Activated CD4-positive, alpha-beta T cell treated with anti-CD3 and anti-CD28 coated beads for 36 hours (primary cell): ENCODE results near the gene RAB40B. TPM values are rescaled to one million over a fixed set of nuclear protein-coding genes. Genes with fewer than 3 reads are reported as not detected.

Experiments used
- ATAC-seq: fragments of 200-7000 bp; cut with Tn5 transposase; one replicate; pipeline ENCODE4 v1.10.0; 2021; ENCODE audit warnings: mild to moderate bottlenecking, moderate library complexity
- CTCF ChIA-PET: fragments of 350-600 bp; sonication (Branson Sonifier 250); formaldehyde crosslinking; loops from one replicate; lab custom pipeline; 2021; ENCODE audit warnings: antibody characterized with exemption; lab: Charles Lee
- POLR2A ChIA-PET: fragments of 350-600 bp; sonication (Branson Sonifier 250); formaldehyde crosslinking; loops from one replicate; lab custom pipeline; 2021; ENCODE audit warnings: antibody characterized with exemption, inconsistent platforms; lab: Charles Lee
- DNase-seq: peaks from one replicate; pipeline ENCODE4 v3.0.0-alpha.2; 2020
- H3K27ac Mint-ChIP-seq: one replicate; pipeline ENCODE4 v1.8.0; 2021; ENCODE audit warnings: mixed read lengths
- H3K27me3 Mint-ChIP-seq: one replicate; pipeline ENCODE4 v1.8.0; 2021; ENCODE audit warnings: mixed read lengths
- H3K36me3 Mint-ChIP-seq: one replicate; pipeline ENCODE4 v1.8.0; 2021; ENCODE audit warnings: low read depth, mixed read lengths
- H3K4me1 Mint-ChIP-seq: one replicate; pipeline ENCODE4 v1.8.0; 2021; ENCODE audit warnings: mixed read lengths
- H3K4me3 Mint-ChIP-seq: one replicate; pipeline ENCODE4 v1.8.0; 2021; ENCODE audit warnings: mild to moderate bottlenecking, moderate library complexity, mixed read lengths
- H3K9me3 Mint-ChIP-seq: one replicate; pipeline ENCODE4 v1.8.0; 2021; ENCODE audit warnings: low read depth, mixed read lengths
- intact Hi-C, 2 experiments: fragments of 100-400 bp; cut with DNase I in 1 of 2; cut with micrococcal nuclease in 1 of 2; formaldehyde crosslinking; loops; one replicate each; pipeline versions ENCODE4 v1.14.2 to v1.15.1; 2022 to 2024; cut with DNase I, micrococcal nuclease
- total RNA-seq, 2 experiments: library from RNA; stranded (reverse); gene quantifications; one replicate each; pipeline ENCODE4 v1.2.3, GENCODE V29; 2021

Gene RAB40B
- total RNA-seq, 2 experiments from 2014 or later: 3.2 to 4.1 TPM

GRCh38 chr17:82619641-82620040 is 78.9 kb downstream of the RAB40B start:
- no peaks in the 10 kb centered on the region for H3K4me1 Mint-ChIP-seq
- no peak overlapping the region for H3K27ac Mint-ChIP-seq
- intact Hi-C loops: loop anchor here in 1 of 2 experiments (5.0 kb wide), 1 partner anchor 48 kb away; no protein-coding TSS in a partner anchor
- peaks cover 68% of the 10 kb centered on the region for H3K36me3 Mint-ChIP-seq
- no peaks in the 10 kb centered on the region for H3K9me3 Mint-ChIP-seq
- ChIA-PET POLR2A (interaction anchor here (0.7 kb wide), 2 partner anchors 50 to 126 kb away, joined by 3 to 4 read pairs; no protein-coding TSS in a partner anchor), CTCF (no interaction called here)
- ATAC-seq (no peak), DNase-seq (no peak)
- no peak overlapping the region for H3K4me3 Mint-ChIP-seq
- no peaks in the 10 kb centered on the region for H3K27me3 Mint-ChIP-seq

- H3K36me3 Mint-ChIP-seq: peaks cover 65% of the 10 kb centered on the region
- ChIA-PET POLR2A (interaction anchor here (0.7 kb wide), 1 partner anchor 49 kb away, joined by 4 read pairs; no protein-coding TSS in a partner anchor), CTCF (no interaction called here)
- H3K9me3 Mint-ChIP-seq: no peaks in the 10 kb centered on the region
- no peak overlapping the region for H3K27ac Mint-ChIP-seq
- DNase-seq (no peak), ATAC-seq (no peak)
- intact Hi-C loops: loop anchor here in 1 of 2 experiments (5.0 kb wide), 1 partner anchor 48 kb away; no protein-coding TSS in a partner anchor
- H3K4me3 Mint-ChIP-seq: no peak overlapping the region
- no peaks in the 10 kb centered on the region for H3K27me3 Mint-ChIP-seq
- H3K4me1 Mint-ChIP-seq: no peaks in the 10 kb centered on the region
Observed at GRCh38 chr17:82619211-82619610, 79.3 kb downstream of the RAB40B start.

GRCh38 chr17:82616021-82616711 is 82.3 kb downstream of the RAB40B start:
- ATAC-seq (no peak), DNase-seq (no peak)
- no peak overlapping the region for H3K4me3 Mint-ChIP-seq
- H3K36me3 Mint-ChIP-seq: peaks cover 52% of the 10 kb centered on the region
- POLR2A ChIA-PET: no interaction called here
- intact Hi-C loops: loop anchor here in 1 of 2 experiments (5.0 kb wide), 1 partner anchor 51 kb away; no protein-coding TSS in a partner anchor
- no peak overlapping the region for H3K27ac Mint-ChIP-seq
- H3K27me3 Mint-ChIP-seq: no peaks in the 10 kb centered on the region
- H3K4me1 Mint-ChIP-seq: no peaks in the 10 kb centered on the region
- CTCF ChIA-PET: interaction anchor here (0.6 to 1.1 kb wide), 2 partner anchors 12 to 295 kb away, joined by 3 read pairs; no protein-coding TSS in a partner anchor
- H3K9me3 Mint-ChIP-seq: no peaks in the 10 kb centered on the region

DNA sequence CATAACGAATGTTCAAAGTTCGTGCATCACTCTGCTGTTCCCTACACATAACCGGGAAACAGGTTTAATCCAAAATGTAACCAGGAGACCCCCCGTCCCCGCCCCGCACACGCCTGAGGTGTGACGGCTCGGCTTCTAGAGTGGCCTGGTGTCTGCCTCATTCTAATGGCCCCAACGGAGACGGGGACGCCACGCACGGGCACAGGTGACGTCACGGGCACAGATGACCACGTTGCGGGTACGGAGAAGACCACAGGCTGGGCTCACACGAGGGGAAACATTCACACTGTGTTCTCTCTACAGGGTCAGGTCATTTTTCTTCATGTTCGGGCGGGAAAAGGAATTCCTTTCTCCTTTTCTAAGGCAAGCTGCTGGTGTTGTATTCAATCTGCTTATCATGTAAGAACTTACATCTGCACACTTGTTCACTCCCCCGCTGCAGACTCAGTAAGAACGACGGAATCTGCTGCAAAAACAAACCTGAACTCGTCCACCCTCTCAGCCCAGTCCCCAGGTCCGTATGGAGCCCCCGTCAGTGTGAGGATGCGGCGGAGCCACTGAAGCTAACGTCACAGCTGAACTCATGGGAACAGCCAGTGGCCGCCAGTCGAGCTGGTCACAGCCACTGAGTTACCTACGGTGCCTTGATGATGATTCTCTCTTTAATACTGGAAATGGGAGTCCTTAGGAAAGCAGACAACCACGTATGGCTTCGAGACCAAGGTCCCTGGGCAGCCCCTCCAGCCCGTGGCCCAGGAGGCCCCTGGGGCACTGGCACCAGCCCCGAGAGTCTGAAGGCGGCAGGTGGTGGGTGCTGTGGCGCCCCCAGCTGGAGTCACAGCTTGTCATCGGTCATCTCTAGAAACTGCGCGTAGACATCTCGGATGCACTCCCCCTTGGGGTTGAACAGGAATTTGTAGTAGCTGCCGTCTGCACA is 83.1 kb downstream of the RAB40B start:
- H3K27me3 Mint-ChIP-seq: no peaks in the 10 kb centered on the region
- CTCF ChIA-PET: interaction anchor here (0.6 to 0.9 kb wide), 2 partner anchors 24 to 294 kb away, joined by 3 read pairs; no protein-coding TSS in a partner anchor
- POLR2A ChIA-PET: no interaction called here

GRCh38 chr17:82614095-82614631 is 84.3 kb downstream of the RAB40B start:
- H3K27me3 Mint-ChIP-seq: no peaks in the 10 kb centered on the region
- ChIA-PET POLR2A (no interaction called here), CTCF (interaction anchor here (0.9 kb wide), 1 partner anchor 23 kb away, joined by 3 read pairs; no protein-coding TSS in a partner anchor)
- no peak overlapping the region for H3K4me3 Mint-ChIP-seq
- H3K36me3 Mint-ChIP-seq: peaks cover 44% of the 10 kb centered on the region
- intact Hi-C loops: no loop called here
- H3K4me1 Mint-ChIP-seq: no peaks in the 10 kb centered on the region
- DNase-seq (no peak), ATAC-seq (no peak)
- H3K9me3 Mint-ChIP-seq: no peaks in the 10 kb centered on the region
- H3K27ac Mint-ChIP-seq: no peak overlapping the region

More for the DNA sequence above, 83.1 kb downstream of the RAB40B start:
- DNase-seq (no peak), ATAC-seq (peak; percentile 40)
- intact Hi-C loops: loop anchor here in 1 of 2 experiments (5.0 kb wide), 1 partner anchor 52 kb away; no protein-coding TSS in a partner anchor
- Mint-ChIP-seq H3K36me3 (peaks cover 44% of the 10 kb centered on the region), H3K4me3 (no peak overlapping the region), H3K4me1 (no peaks in the 10 kb centered on the region), H3K9me3 (no peaks in the 10 kb centered on the region), H3K27ac (no peak overlapping the region)

GRCh38 chr17:82613283-82614094 is 85.0 kb downstream of the RAB40B start:
- Mint-ChIP-seq H3K4me1 (no peaks in the 10 kb centered on the region), H3K4me3 (no peak overlapping the region), H3K27me3 (no peaks in the 10 kb centered on the region), H3K36me3 (peaks cover 42% of the 10 kb centered on the region), H3K27ac (no peak overlapping the region), H3K9me3 (no peaks in the 10 kb centered on the region)
- no peak for DNase-seq
- ATAC-seq: peak; percentile 38
- ChIA-PET POLR2A (no interaction called here), CTCF (interaction anchor here (0.7 kb wide), 1 partner anchor 22 kb away, joined by 3 read pairs; no protein-coding TSS in a partner anchor)
- intact Hi-C loops: loop anchor here in 1 of 2 experiments (2.0 kb wide), 1 partner anchor 19 kb away; no protein-coding TSS in a partner anchor

GRCh38 chr17:82611140-82612058 is 87.1 kb downstream of the RAB40B start:
- no peak overlapping the region for H3K27ac Mint-ChIP-seq
- no peak overlapping the region for H3K4me3 Mint-ChIP-seq
- H3K9me3 Mint-ChIP-seq: no peaks in the 10 kb centered on the region
- POLR2A ChIA-PET: interaction anchor here (0.6 kb wide), 1 partner anchor 473 kb away, joined by 4 read pairs; no protein-coding TSS in a partner anchor
- intact Hi-C loops: loop anchor here in 1 of 2 experiments (2.0 kb wide), 1 partner anchor 21 kb away; no protein-coding TSS in a partner anchor
- no peaks in the 10 kb centered on the region for H3K27me3 Mint-ChIP-seq
- CTCF ChIA-PET: no interaction called here
- peak; percentile 23 for ATAC-seq
- H3K36me3 Mint-ChIP-seq: peaks cover 35% of the 10 kb centered on the region
- DNase-seq: no peak
- no peaks in the 10 kb centered on the region for H3K4me1 Mint-ChIP-seq

DNA sequence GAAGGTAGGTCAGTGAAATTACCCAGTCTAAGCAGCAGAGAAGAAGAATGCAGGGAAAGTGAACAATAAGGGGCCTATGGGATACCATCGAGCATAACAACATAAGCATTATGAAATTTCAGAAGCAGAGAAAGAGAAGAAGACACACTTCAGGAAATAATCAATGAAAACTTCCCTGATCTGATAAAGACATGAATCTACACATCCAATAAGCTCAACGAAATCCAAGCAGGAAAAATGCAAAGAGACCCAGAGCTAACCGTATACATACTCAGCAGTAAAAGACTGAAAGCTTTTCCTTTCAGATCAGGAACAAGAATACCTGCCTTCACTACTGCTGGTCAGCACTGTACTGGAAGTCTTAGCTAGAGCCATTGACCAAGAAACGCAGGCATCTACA is 88.8 kb downstream of the RAB40B start:
- no peaks in the 10 kb centered on the region for H3K9me3 Mint-ChIP-seq
- peaks cover 32% of the 10 kb centered on the region for H3K36me3 Mint-ChIP-seq
- ATAC-seq: no peak
- no peak for DNase-seq
- CTCF ChIA-PET: interaction anchor here (1.2 kb wide), 1 partner anchor 12 kb away, joined by 4 read pairs; no protein-coding TSS in a partner anchor
- H3K27me3 Mint-ChIP-seq: no peaks in the 10 kb centered on the region
- no peak overlapping the region for H3K4me3 Mint-ChIP-seq
- no peaks in the 10 kb centered on the region for H3K4me1 Mint-ChIP-seq
- H3K27ac Mint-ChIP-seq: no peak overlapping the region
- intact Hi-C loops: no loop called here
- POLR2A ChIA-PET: no interaction called here

DNA sequence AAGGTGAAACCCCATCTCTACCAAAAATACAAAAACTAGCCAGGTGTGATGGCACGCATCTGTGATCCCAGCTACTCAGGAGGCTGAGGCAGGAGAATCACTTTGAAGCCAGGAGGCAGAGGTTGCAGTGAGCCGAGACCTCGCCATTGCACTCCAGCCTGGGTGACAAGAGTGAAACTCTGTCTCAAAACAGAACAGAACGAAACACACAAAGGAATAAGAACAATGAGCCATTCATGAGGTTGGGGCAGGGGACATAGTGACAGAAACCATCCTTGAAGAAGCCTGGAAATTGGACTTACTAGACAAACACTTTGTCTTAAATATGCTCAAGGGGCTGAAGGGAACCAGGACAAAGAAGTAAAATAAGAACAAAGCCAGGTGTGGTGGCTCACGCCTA is 89.7 kb downstream of the RAB40B start:
- no peaks in the 10 kb centered on the region for H3K9me3 Mint-ChIP-seq
- H3K4me3 Mint-ChIP-seq: no peak overlapping the region
- H3K27ac Mint-ChIP-seq: peak overlapping the region; percentile 56
- H3K4me1 Mint-ChIP-seq: peaks cover 5% of the 10 kb centered on the region
- no peak for DNase-seq
- ChIA-PET CTCF (interaction anchor here (1.2 kb wide), 1 partner anchor 13 kb away, joined by 4 read pairs; no protein-coding TSS in a partner anchor), POLR2A (interaction anchor here (0.5 kb wide), 1 partner anchor 209 kb away, joined by 3 read pairs; no protein-coding TSS in a partner anchor)
- no peak for ATAC-seq
- intact Hi-C loops: no loop called here
- H3K36me3 Mint-ChIP-seq: peaks cover 37% of the 10 kb centered on the region
- no peaks in the 10 kb centered on the region for H3K27me3 Mint-ChIP-seq
